NCI-H2107 treated with DMSO at 0.1 percent for 48 hours (cell line): ENCODE measurements around the gene ZNF57.
"Not testable (repeated sequence)": the region's sequence is repeated elsewhere in the genome, so short reads cannot be mapped to it uniquely, and the experiment has no call there.

Source experiments
- DNase-seq: peaks from one replicate; lab custom pipeline; 2025; ENCODE audit not compliant: unreplicated experiment; lab: John Stamatoyannopoulos, UW

ZNF57 gene

GRCh38 chr19:2896694-2897093 lies 4.0 kb upstream of the ZNF57 start:
- no peak for DNase-seq

GRCh38 chr19:2902590-2903218 lies 2.0 kb downstream of the ZNF57 start:
- no peak for DNase-seq

GRCh38 chr19:2903326-2903725 lies 2.6 kb downstream of the ZNF57 start:
- not testable (repeated sequence) for DNase-seq

- DNase-seq = no peak
Observed at GRCh38 chr19:2905918-2906519, 5.3 kb downstream of the ZNF57 start.

- DNase-seq = no peak
Observed at GRCh38 chr19:2906631-2907195, 6.0 kb downstream of the ZNF57 start.

- no peak for DNase-seq
Observed at GRCh38 chr19:2912306-2912705, 11.6 kb downstream of the ZNF57 start.

- DNase-seq = no peak
Observed at GRCh38 chr19:2917275-2918184, 16.8 kb downstream of the ZNF57 start.

- no peak for DNase-seq
Observed at GRCh38 chr19:2922987-2923386, 22.3 kb downstream of the ZNF57 start.

- DNase-seq = no peak
Observed at GRCh38 chr19:2923510-2923909, 22.8 kb downstream of the ZNF57 start.

- DNase-seq = no peak
Observed at GRCh38 chr19:2926341-2927031, 25.8 kb downstream of the ZNF57 start.

GRCh38 chr19:2927032-2927430 lies 26.3 kb downstream of the ZNF57 start:
- DNase-seq = no peak

- DNase-seq = no peak
Observed at GRCh38 chr19:2933490-2933910, 32.8 kb downstream of the ZNF57 start.

- DNase-seq = not testable (repeated sequence)
Observed at GRCh38 chr19:2935863-2936262, 35.1 kb downstream of the ZNF57 start.

- no peak for DNase-seq
Observed at GRCh38 chr19:2942928-2943640, 42.4 kb downstream of the ZNF57 start.

- DNase-seq = no peak
Observed at GRCh38 chr19:2944403-2944774, 43.7 kb downstream of the ZNF57 start.

- peak; percentile 97 for DNase-seq
Observed at GRCh38 chr19:2944775-2945574, 44.2 kb downstream of the ZNF57 start, which contains the start of gene ZNF77. Gene ZNF77 (minus strand): TSS chr19:2944971. CDS start chr19:2944840, 131 bp downstream.

GRCh38 chr19:2945575-2946184 lies 45.0 kb downstream of the ZNF57 start:
- no peak for DNase-seq

GRCh38 chr19:2949939-2950285 lies 49.2 kb downstream of the ZNF57 start:
- DNase-seq = no peak
